ENCODE measurements around the gene OMG. TPM values are rescaled to one million over a fixed set of nuclear protein-coding genes. Genes with fewer than 3 reads are reported as not detected.

Gene OMG
- total RNA-seq, 1 donor from 2014 or later: not detected

- peaks cover 17% of the 10 kb centered on the region for H3K36me3 Mint-ChIP-seq
- no peak for TF ChIP-seq CTCF (IDR thresholded peaks at IDR 0.05; ENCODE audit: unreplicated experiment)
- no peaks in the 10 kb centered on the region for H3K27me3 Mint-ChIP-seq (ENCODE audit: low read depth)
- no peak overlapping the region for H3K27ac Mint-ChIP-seq
- no peak overlapping the region for H3K4me3 Mint-ChIP-seq
- no peak for DNase-seq (ENCODE audit: low spot score in 2 of 2, unreplicated experiment in 2 of 2)
- peaks cover 13% of the 10 kb centered on the region for H3K4me1 Mint-ChIP-seq
- peaks cover 9% of the 10 kb centered on the region for H3K9me3 Mint-ChIP-seq
These were observed 10.6 kb upstream of the OMG start for GRCh38 chr17:31307640-31308039.

GRCh38 chr17:31299624-31300023 lies 2.6 kb upstream of the OMG start:
- H3K4me3 Mint-ChIP-seq: no peak overlapping the region
- no peak for DNase-seq (ENCODE audit: low spot score in 2 of 2, unreplicated experiment in 2 of 2)
- peaks cover 6% of the 10 kb centered on the region for H3K36me3 Mint-ChIP-seq
- no peaks in the 10 kb centered on the region for H3K4me1 Mint-ChIP-seq
- no peaks in the 10 kb centered on the region for H3K27me3 Mint-ChIP-seq (ENCODE audit: low read depth)
- H3K9me3 Mint-ChIP-seq: peaks cover 4% of the 10 kb centered on the region
- H3K27ac Mint-ChIP-seq: no peak overlapping the region
- TF ChIP-seq CTCF (IDR thresholded peaks at IDR 0.05; ENCODE audit: unreplicated experiment): no peak

- Mint-ChIP-seq H3K4me3 (no peak overlapping the region), H3K36me3 (peaks cover 6% of the 10 kb centered on the region), H3K9me3 (no peaks in the 10 kb centered on the region), H3K27ac (no peak overlapping the region), H3K4me1 (no peaks in the 10 kb centered on the region), H3K27me3 (ENCODE audit: low read depth) (no peaks in the 10 kb centered on the region)
- no peak for TF ChIP-seq CTCF (IDR thresholded peaks at IDR 0.05; ENCODE audit: unreplicated experiment)
- no peak for DNase-seq (ENCODE audit: low spot score in 2 of 2, unreplicated experiment in 2 of 2)
These were observed 897 bp downstream of the OMG start for GRCh38 chr17:31296142-31296541.

GRCh38 chr17:31295489-31295871 lies 1.6 kb downstream of the OMG start:
- H3K9me3 Mint-ChIP-seq: no peaks in the 10 kb centered on the region
- no peaks in the 10 kb centered on the region for H3K4me1 Mint-ChIP-seq
- no peak overlapping the region for H3K27ac Mint-ChIP-seq
- no peak for DNase-seq (ENCODE audit: low spot score in 2 of 2, unreplicated experiment in 2 of 2)
- peaks cover 6% of the 10 kb centered on the region for H3K36me3 Mint-ChIP-seq
- no peak for TF ChIP-seq CTCF (IDR thresholded peaks at IDR 0.05; ENCODE audit: unreplicated experiment)
- no peaks in the 10 kb centered on the region for H3K27me3 Mint-ChIP-seq (ENCODE audit: low read depth)
- no peak overlapping the region for H3K4me3 Mint-ChIP-seq

GRCh38 chr17:31294820-31295488 lies 2.1 kb downstream of the OMG start:
- no peak for TF ChIP-seq CTCF (IDR thresholded peaks at IDR 0.05; ENCODE audit: unreplicated experiment)
- no peak for DNase-seq (ENCODE audit: low spot score in 2 of 2, unreplicated experiment in 2 of 2)
- Mint-ChIP-seq H3K27ac (no peak overlapping the region), H3K36me3 (peaks cover 6% of the 10 kb centered on the region), H3K27me3 (ENCODE audit: low read depth) (no peaks in the 10 kb centered on the region), H3K4me1 (peaks cover 3% of the 10 kb centered on the region), H3K9me3 (no peaks in the 10 kb centered on the region), H3K4me3 (no peak overlapping the region)

- DNase-seq (ENCODE audit: low spot score in 2 of 2, unreplicated experiment in 2 of 2): no peak
- Mint-ChIP-seq H3K4me3 (no peak overlapping the region), H3K27me3 (ENCODE audit: low read depth) (no peaks in the 10 kb centered on the region), H3K27ac (no peak overlapping the region), H3K4me1 (peaks cover 3% of the 10 kb centered on the region), H3K36me3 (peaks cover 6% of the 10 kb centered on the region), H3K9me3 (no peaks in the 10 kb centered on the region)
- TF ChIP-seq CTCF (IDR thresholded peaks at IDR 0.05; ENCODE audit: unreplicated experiment): no peak
These were observed 2.8 kb downstream of the OMG start for GRCh38 chr17:31294231-31294630.

Data from mesothelial cell of epicardium (in vitro differentiated cells).